K562 (cell line): ENCODE data around the gene PDIA5. TPM values are rescaled to one million over a fixed set of nuclear protein-coding genes. Genes with fewer than 3 reads are reported as not detected.

Source experiments
- ATAC-seq: fragments of 200-7000 bp; cut with Tn5 transposase; 3 replicates; pipeline ENCODE4 v1.9.1; 2020; ENCODE audit warnings: moderate library complexity
- BruUV-seq: library from RNA; stranded (reverse); fragments of 400-500 nt; replicated peaks from 2 replicates; lab custom pipeline; 2021; lab: Mats Ljungman, UMichigan
- CTCF ChIA-PET: fragments of 300-600 bp; formaldehyde crosslinking; extraction: SDS; loops from one replicate; lab custom pipeline; 2021; ENCODE audit warnings: low intra/inter-chr PET ratio; lab: Yijun Ruan, JAX
- POLR2A ChIA-PET: fragments of 300-600, 350-650 bp; sonication (Branson Sonifier 250); formaldehyde crosslinking; extraction: SDS; loops from one replicate; lab custom pipeline; 2021; ENCODE audit warnings: antibody characterized with exemption, inconsistent platforms; lab: Yijun Ruan, JAX
- DNase-seq, 4 experiments: peaks; one replicate each; pipeline versions ENCODE4 v3.0.0 to v3.0.0-alpha.2; 2011 to 2018; ENCODE audit warnings: low spot score in 3 of 4, mixed read lengths in 3 of 4; ENCODE audit errors: extremely low read depth in 1 of 4
- FAIRE-seq: peaks from 2 replicates; lab custom pipeline; 2011; peaks lifted over from hg19 to GRCh38; lab: Jason Lieb, UNC
- H2AFZ ChIP-seq: 2 replicates; pipeline ENCODE4 v1.6.0; 2011; ENCODE audit warnings: low read depth, low read length, control low read depth, inconsistent platforms
- H3K27ac ChIP-seq: fragments of 200-600 bp; 3 replicates; pipeline ENCODE4 v1.8.0; 2011; ENCODE audit warnings: low read depth, mild to moderate bottlenecking, control low read depth, inconsistent platforms, low read length, moderate library complexity, mixed read lengths; ENCODE audit errors: extremely low read depth
- H3K27me3 ChIP-seq, 2 experiments: fragments of 300-600 bp in 1 of 2; 2 replicates in 1 of 2; 3 replicates in 1 of 2; pipeline versions ENCODE4 v1.6.0 to v1.8.0; 2011; ENCODE audit warnings: inconsistent platforms in 2 of 2, low read length in 2 of 2, mild to moderate bottlenecking in 1 of 2, mixed read lengths in 1 of 2, moderate library complexity in 1 of 2; ENCODE audit not compliant: control insufficient read depth in 2 of 2, insufficient read depth in 2 of 2
- H3K36me3 ChIP-seq: fragments of 300-600 bp; 3 replicates; pipeline ENCODE4 v1.8.0; 2011; ENCODE audit warnings: mild to moderate bottlenecking, low read length, inconsistent platforms; ENCODE audit not compliant: control insufficient read depth, insufficient read depth
- H3K4me1 ChIP-seq, 2 experiments: fragments of 200-600 bp in 1 of 2; replicated peaks in 1 of 2; 2 replicates in 1 of 2; 3 replicates in 1 of 2; pipeline versions ENCODE4 v1.5.1 to v1.8.0; 2011; ENCODE audit warnings: inconsistent platforms in 2 of 2, low read length in 2 of 2, mild to moderate bottlenecking in 1 of 2, mixed read lengths in 1 of 2, moderate library complexity in 1 of 2; ENCODE audit not compliant: control insufficient read depth in 2 of 2, insufficient read depth in 2 of 2
- H3K4me2 ChIP-seq: 2 replicates; pipeline ENCODE4 v1.6.1; 2011; ENCODE audit warnings: low read length, control low read depth, inconsistent platforms, mixed read lengths; ENCODE audit not compliant: insufficient read depth
- H3K4me3 ChIP-seq: fragments of 200-600 bp; sonication (generic), shearing (Covaris generic); 2 replicates; pipeline ENCODE4 v1.5.1; 2016; ENCODE audit warnings: control low read depth, inconsistent platforms
- H3K79me2 ChIP-seq: fragments of 200-600 bp; 3 replicates; pipeline ENCODE4 v1.8.0; 2011; ENCODE audit warnings: low read length, inconsistent platforms; ENCODE audit not compliant: control insufficient read depth, insufficient read depth
- H3K9ac ChIP-seq, 2 experiments: 2 replicates each; pipeline versions ENCODE4 v1.6.0 to v1.6.1; 2011; ENCODE audit warnings: low read depth in 2 of 2, low read length in 2 of 2, control low read depth in 1 of 2, inconsistent platforms in 1 of 2, mild to moderate bottlenecking in 1 of 2, mixed read lengths in 1 of 2; ENCODE audit not compliant: insufficient read depth in 1 of 2
- H3K9me1 ChIP-seq: one replicate; pipeline ENCODE4 v1.6.0; 2011; ENCODE audit warnings: inconsistent platforms, mild to moderate bottlenecking, low read length, moderate library complexity; ENCODE audit not compliant: control insufficient read depth, insufficient read depth
- H3K9me3 ChIP-seq: replicated peaks from 2 replicates; pipeline ENCODE4 v1.5.1; 2011; ENCODE audit warnings: low read depth, low read length, inconsistent platforms; ENCODE audit not compliant: control insufficient read depth, insufficient read depth
- H4K20me1 ChIP-seq: replicated peaks from 2 replicates; pipeline ENCODE4 v1.6.1; 2011; ENCODE audit warnings: low read length, inconsistent platforms, mixed read lengths; ENCODE audit not compliant: control insufficient read depth, insufficient read depth
- CBFB ChIP-seq: sonication (generic); formaldehyde crosslinking; IDR thresholded peaks from 2 replicates; pipeline ENCODE4 v1.4.0; 2020; ENCODE audit warnings: mild to moderate bottlenecking, missing genetic modification reagents
- KAT7 ChIP-seq: sonication (generic); formaldehyde crosslinking; IDR thresholded peaks from 2 replicates; pipeline ENCODE4 v1.8.0; 2022; ENCODE audit warnings: missing genetic modification reagents, mild to moderate bottlenecking, borderline replicate concordance
- MECOM ChIP-seq: fragments of 250-450 bp; sonication (Bioruptor Pico); IDR thresholded peaks from 2 replicates; pipeline ENCODE4 v1.8.0; 2022; ENCODE audit warnings: inconsistent platforms
- OTX1 ChIP-seq: fragments of 450-650 bp; formaldehyde crosslinking; IDR thresholded peaks from 2 replicates; pipeline ENCODE4 v1.4.0; 2022; ENCODE audit warnings: mild to moderate bottlenecking
- PREB ChIP-seq: sonication (generic); formaldehyde crosslinking; IDR thresholded peaks from 2 replicates; pipeline ENCODE4 v1.8.1; 2023; ENCODE audit warnings: mild to moderate bottlenecking, missing genetic modification reagents
- TRIM25 ChIP-seq: fragments of 450-650 bp; IDR thresholded peaks from 2 replicates; pipeline ENCODE4 v1.7.0; 2016; ENCODE audit warnings: borderline replicate concordance
- ZNF561 ChIP-seq: fragments of 450-650 bp; formaldehyde crosslinking; conservative IDR thresholded peaks from 2 replicates; pipeline ENCODE4 v1.4.0; 2020; ENCODE audit warnings: mild to moderate bottlenecking, moderate library complexity
- WGBS: fragments of 100-300 bp; shearing (Covaris generic); methylation state at CpG from one replicate; pipeline ENCODE4 v1.1.6; 2016; ENCODE audit warnings: low coverage, mixed read lengths; ENCODE audit not compliant: insufficient coverage; ENCODE audit errors: missing lambda C conversion rate; 5-methylcytosine and 5-hydroxymethylcytosine counted together
- in situ Hi-C: fragments of 300-500 bp; cut with MboI; formaldehyde crosslinking; loops from 4 replicates; pipeline ENCODE4 v1.15.0; 2018; ENCODE audit warnings: inconsistent platforms, mixed read lengths
- intact Hi-C: fragments of 100-400 bp; cut with micrococcal nuclease; formaldehyde crosslinking; loops from 2 replicates; pipeline ENCODE4 v1.14.2; 2022
- polyA plus RNA-seq, 8 experiments: library from polyadenylated mRNA; depleted of rRNA in 4 of 8; stranded (reverse) in 5 of 8; unstranded in 3 of 8; fragments of >200 nt; fragmentation: Nextera tagmentation in 2 of 8; fragmentation: Illumina TruSeq in 1 of 8; extraction: Ambion mirVana in 2 of 8; extraction: Trizol in 1 of 8; gene quantifications; 2 replicates each; pipeline versions ENCODE4 v1.2.1 to v1.2.3, GENCODE V29; 2011 to 2014; ENCODE audit warnings: inconsistent platforms in 1 of 8, missing spikeins in 1 of 8
- total RNA-seq, 7 experiments: library from RNA; depleted of rRNA in 6 of 7; stranded (reverse); fragments of >200 nt in 6 of 7; fragmentation: Illumina TruSeq in 2 of 7; extraction: Trizol in 2 of 7; gene quantifications; 2 replicates each; pipeline versions ENCODE4 v1.2.1 to v1.2.3, GENCODE V29; 2011 to 2021; ENCODE audit warnings: low replicate concordance in 1 of 7
- TF ChIP-seq, protein P1 (sequence below): fragments of 250-450 bp; sonication (Bioruptor Pico); IDR thresholded peaks from 2 replicates; pipeline ENCODE4 v1.8.0; 2022; ENCODE audit warnings: inconsistent platforms
- TF ChIP-seq, protein P2 (sequence below): IDR thresholded peaks from 2 replicates; pipeline ENCODE4 v1.6.1; 2011; ENCODE audit warnings: borderline replicate concordance, low read depth, mild to moderate bottlenecking, moderate library complexity, low read length; ENCODE audit not compliant: insufficient read depth, poor library complexity, severe bottlenecking

Gene PDIA5
- total and polyA plus RNA-seq, 9 of the 15 experiments (the other 6 are each of a cell fraction or from before 2014, with no cell fraction given), result 3.4 to 31.8 (median 19.6) TPM

DNA sequence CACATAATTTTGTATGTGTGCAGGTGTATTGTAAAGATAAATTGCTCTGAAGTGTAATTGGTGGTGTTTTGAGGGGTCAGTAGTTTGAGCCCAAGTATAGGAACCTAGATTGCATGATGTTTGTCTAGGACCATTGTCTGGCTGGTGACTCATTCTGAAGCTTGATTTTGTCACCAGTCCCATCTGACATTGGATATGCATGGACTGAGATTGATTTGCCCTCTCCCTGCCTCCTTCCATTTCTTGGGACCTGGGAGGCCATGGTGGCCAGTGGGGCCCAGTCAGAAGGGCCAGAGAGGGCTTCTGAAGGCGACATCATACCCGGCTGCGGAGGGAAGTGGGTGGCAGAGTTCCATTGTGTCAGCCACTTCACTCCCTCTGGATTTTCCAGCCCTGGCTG, 62.3 kb downstream of the PDIA5 start:
- BruUV-seq, result no TSS peak
- no CpG with 5 or more reads among the region's 3 CpGs for WGBS
- H3K36me3 ChIP-seq, result peaks cover 83% of the 10 kb centered on the region
- ATAC-seq, result no peak
- CTCF ChIA-PET, result no interaction called here
- no peak overlapping the region for H3K9ac ChIP-seq
- no peaks in the 10 kb centered on the region for H3K79me2 ChIP-seq
- POLR2A ChIA-PET, result interaction anchor here (1.2 kb wide), 1 partner anchor 22 kb away, joined by 3 read pairs; no protein-coding TSS in a partner anchor
- intact Hi-C loops, result no loop called here
- no peak overlapping the region for H3K4me3 ChIP-seq
- no peaks in the 10 kb centered on the region for H3K9me3 ChIP-seq
- H3K4me2 ChIP-seq, result no peak overlapping the region
- H3K9me1 ChIP-seq, result peaks cover 2% of the 10 kb centered on the region
- in situ Hi-C loops, result no loop called here
- no peak overlapping the region for H3K27ac ChIP-seq
- no peak for DNase-seq
- no peak overlapping the region for H2AFZ ChIP-seq
- no peaks in the 10 kb centered on the region for H3K4me1 ChIP-seq
- no peak for FAIRE-seq
- no peaks in the 10 kb centered on the region for H3K27me3 ChIP-seq
- no peak for TF ChIP-seq OTX1 (CRISPR knock-in tag)
- TF ChIP-seq PREB, result no peak
- no peak for TF ChIP-seq CBFB (CRISPR knock-in tag)
- no peaks in the 10 kb centered on the region for H4K20me1 ChIP-seq

DNA sequence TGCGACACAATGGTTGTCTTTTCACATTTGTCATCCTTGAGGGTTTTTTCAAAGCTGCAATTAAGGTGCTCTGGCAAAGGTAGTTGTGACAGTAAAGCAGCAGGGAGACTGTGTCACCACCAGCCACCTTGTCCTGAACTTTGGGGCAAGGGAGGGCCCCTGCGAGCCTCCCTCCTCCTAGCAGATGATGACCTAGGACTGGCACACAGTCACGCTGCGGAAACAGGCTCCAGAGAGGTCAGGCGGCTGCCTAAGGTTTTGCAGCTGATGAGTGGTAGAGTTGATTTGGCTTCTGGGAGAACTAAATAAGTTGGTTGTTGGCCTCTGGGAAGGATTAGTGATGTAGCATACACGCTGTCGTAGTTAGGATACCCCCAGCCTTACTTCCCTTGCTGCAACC, 62.7 kb downstream of the PDIA5 start:
- in situ Hi-C loops, result no loop called here
- no TSS peak for BruUV-seq
- H3K4me2 ChIP-seq, result no peak overlapping the region
- TF ChIP-seq ZNF561 (CRISPR knock-in tag) (no peak), MECOM (CRISPR knock-in tag) (no peak), KAT7 (CRISPR knock-in tag) (no peak), TRIM25 (no peak)
- TF ChIP-seq, protein P1, sequence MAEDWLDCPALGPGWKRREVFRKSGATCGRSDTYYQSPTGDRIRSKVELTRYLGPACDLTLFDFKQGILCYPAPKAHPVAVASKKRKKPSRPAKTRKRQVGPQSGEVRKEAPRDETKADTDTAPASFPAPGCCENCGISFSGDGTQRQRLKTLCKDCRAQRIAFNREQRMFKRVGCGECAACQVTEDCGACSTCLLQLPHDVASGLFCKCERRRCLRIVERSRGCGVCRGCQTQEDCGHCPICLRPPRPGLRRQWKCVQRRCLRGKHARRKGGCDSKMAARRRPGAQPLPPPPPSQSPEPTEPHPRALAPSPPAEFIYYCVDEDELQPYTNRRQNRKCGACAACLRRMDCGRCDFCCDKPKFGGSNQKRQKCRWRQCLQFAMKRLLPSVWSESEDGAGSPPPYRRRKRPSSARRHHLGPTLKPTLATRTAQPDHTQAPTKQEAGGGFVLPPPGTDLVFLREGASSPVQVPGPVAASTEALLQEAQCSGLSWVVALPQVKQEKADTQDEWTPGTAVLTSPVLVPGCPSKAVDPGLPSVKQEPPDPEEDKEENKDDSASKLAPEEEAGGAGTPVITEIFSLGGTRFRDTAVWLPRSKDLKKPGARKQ (CRISPR knock-in tag), result no peak
- TF ChIP-seq, protein P2, sequence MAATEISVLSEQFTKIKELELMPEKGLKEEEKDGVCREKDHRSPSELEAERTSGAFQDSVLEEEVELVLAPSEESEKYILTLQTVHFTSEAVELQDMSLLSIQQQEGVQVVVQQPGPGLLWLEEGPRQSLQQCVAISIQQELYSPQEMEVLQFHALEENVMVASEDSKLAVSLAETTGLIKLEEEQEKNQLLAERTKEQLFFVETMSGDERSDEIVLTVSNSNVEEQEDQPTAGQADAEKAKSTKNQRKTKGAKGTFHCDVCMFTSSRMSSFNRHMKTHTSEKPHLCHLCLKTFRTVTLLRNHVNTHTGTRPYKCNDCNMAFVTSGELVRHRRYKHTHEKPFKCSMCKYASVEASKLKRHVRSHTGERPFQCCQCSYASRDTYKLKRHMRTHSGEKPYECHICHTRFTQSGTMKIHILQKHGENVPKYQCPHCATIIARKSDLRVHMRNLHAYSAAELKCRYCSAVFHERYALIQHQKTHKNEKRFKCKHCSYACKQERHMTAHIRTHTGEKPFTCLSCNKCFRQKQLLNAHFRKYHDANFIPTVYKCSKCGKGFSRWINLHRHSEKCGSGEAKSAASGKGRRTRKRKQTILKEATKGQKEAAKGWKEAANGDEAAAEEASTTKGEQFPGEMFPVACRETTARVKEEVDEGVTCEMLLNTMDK, result no peak

More for the DNA sequence above, 62.7 kb downstream of the PDIA5 start:
- Histone ChIP-seq H4K20me1 (no peaks in the 10 kb centered on the region), H3K4me1 (no peaks in the 10 kb centered on the region), H3K79me2 (no peaks in the 10 kb centered on the region), H2AFZ (no peak overlapping the region), H3K4me3 (no peak overlapping the region), H3K27ac (no peak overlapping the region), H3K9me3 (no peaks in the 10 kb centered on the region), H3K27me3 (no peaks in the 10 kb centered on the region), H3K36me3 (peaks cover 82% of the 10 kb centered on the region), H3K9ac (no peak overlapping the region), H3K9me1 (no peaks in the 10 kb centered on the region)
- ChIA-PET CTCF (no interaction called here), POLR2A (interaction anchor here (1.2 kb wide), 1 partner anchor 21 kb away, joined by 3 read pairs; no protein-coding TSS in a partner anchor)
- intact Hi-C loops, result no loop called here
- no peak for ATAC-seq
- 96% methylated on average over 6 of the region's 7 CpGs for WGBS
- no peak for DNase-seq
- no peak for FAIRE-seq
